Measurements from ENCODE around the gene GTF2IRD1. TPM values are rescaled to one million over a fixed set of nuclear protein-coding genes. Genes with fewer than 3 reads are reported as not detected.
A peak's percentile ranks its signal among the peaks of the same experiment; 100 is the strongest.
"Not testable (repeated sequence)": the region's sequence is repeated elsewhere in the genome, so short reads cannot be mapped to it uniquely, and the experiment has no call there.

The GTF2IRD1 gene
- total and polyA plus RNA-seq, 5 donors from 2014 or later = 0.16 to 2.4 TPM; not detected in 3

GRCh38 chr7:74625446-74625845, 171.7 kb downstream of the GTF2IRD1 start:
- no peaks in the 10 kb centered on the region for H3K9me3 Mint-ChIP-seq
- no peaks in the 10 kb centered on the region for H3K36me3 Mint-ChIP-seq
- peaks cover 5% of the 10 kb centered on the region for H3K27me3 Mint-ChIP-seq
- H3K9me3 ChIP-seq (ENCODE audit: control insufficient read depth in 2 of 2, low read length in 2 of 2) = no peaks in the 10 kb centered on the region
- H3K27me3 ChIP-seq (ENCODE audit: control insufficient read depth, insufficient read depth, low read length) = no peaks in the 10 kb centered on the region
- H3K27ac ChIP-seq (ENCODE audit: insufficient read depth, low read length, poor library complexity, severe bottlenecking) = no peak overlapping the region
- no peak overlapping the region for H3K4me3 Mint-ChIP-seq
- ATAC-seq (ENCODE audit: low read depth in 2 of 2) (no peak), DNase-seq (peak in 1 of 3 donors; percentile 25)
- no peaks in the 10 kb centered on the region for H3K36me3 ChIP-seq (ENCODE audit: control insufficient read depth, insufficient read depth, low read length)
- no peak overlapping the region for H3K4me3 ChIP-seq (ENCODE audit: low read depth, low read length)
- H3K4me1 ChIP-seq (ENCODE audit: control insufficient read depth, insufficient read depth, low read length, poor library complexity, severe bottlenecking) = no peaks in the 10 kb centered on the region
- H3K4me1 Mint-ChIP-seq = no peaks in the 10 kb centered on the region
- no peak overlapping the region for H3K27ac Mint-ChIP-seq

- ATAC-seq (ENCODE audit: low read depth in 2 of 2) = no peak
- Mint-ChIP-seq H3K4me1 (no peaks in the 10 kb centered on the region), H3K36me3 (no peaks in the 10 kb centered on the region), H3K27me3 (peaks cover 5% of the 10 kb centered on the region), H3K4me3 (no peak overlapping the region), H3K27ac (no peak overlapping the region), H3K9me3 (no peaks in the 10 kb centered on the region)
- H3K9me3 ChIP-seq (ENCODE audit: control insufficient read depth in 2 of 2, low read length in 2 of 2) = no peaks in the 10 kb centered on the region
- no peaks in the 10 kb centered on the region for H3K4me1 ChIP-seq (ENCODE audit: control insufficient read depth, insufficient read depth, low read length, poor library complexity, severe bottlenecking)
- no peak overlapping the region for H3K4me3 ChIP-seq (ENCODE audit: low read depth, low read length)
- no peak overlapping the region for H3K27ac ChIP-seq (ENCODE audit: insufficient read depth, low read length, poor library complexity, severe bottlenecking)
- peak in 1 of 3 donors; percentile 21 for DNase-seq
- no peaks in the 10 kb centered on the region for H3K36me3 ChIP-seq (ENCODE audit: control insufficient read depth, insufficient read depth, low read length)
- no peaks in the 10 kb centered on the region for H3K27me3 ChIP-seq (ENCODE audit: control insufficient read depth, insufficient read depth, low read length)
Observed at GRCh38 chr7:74627661-74628411, 174.1 kb downstream of the GTF2IRD1 start.

GRCh38 chr7:74632505-74632904, 178.8 kb downstream of the GTF2IRD1 start:
- Histone ChIP-seq H3K27ac (ENCODE audit: insufficient read depth, low read length, poor library complexity, severe bottlenecking) (no peak overlapping the region), H3K9me3 (ENCODE audit: control insufficient read depth in 2 of 2, low read length in 2 of 2) (no peaks in the 10 kb centered on the region), H3K4me1 (ENCODE audit: control insufficient read depth, insufficient read depth, low read length, poor library complexity, severe bottlenecking) (no peaks in the 10 kb centered on the region), H3K4me3 (ENCODE audit: low read depth, low read length) (no peak overlapping the region), H3K27me3 (ENCODE audit: control insufficient read depth, insufficient read depth, low read length) (no peaks in the 10 kb centered on the region), H3K36me3 (ENCODE audit: control insufficient read depth, insufficient read depth, low read length) (no peaks in the 10 kb centered on the region)
- Mint-ChIP-seq H3K27ac (peak overlapping the region in 1 of 3 donors; percentile 16), H3K9me3 (no peaks in the 10 kb centered on the region), H3K27me3 (no peaks in the 10 kb centered on the region), H3K4me1 (no peaks in the 10 kb centered on the region), H3K36me3 (no peaks in the 10 kb centered on the region), H3K4me3 (no peak overlapping the region)
- DNase-seq = no peak
- ATAC-seq (ENCODE audit: low read depth in 2 of 2) = no peak

GRCh38 chr7:74633451-74633921, 179.8 kb downstream of the GTF2IRD1 start:
- Histone ChIP-seq H3K4me3 (ENCODE audit: low read depth, low read length) (no peak overlapping the region), H3K27ac (ENCODE audit: insufficient read depth, low read length, poor library complexity, severe bottlenecking) (no peak overlapping the region), H3K9me3 (ENCODE audit: control insufficient read depth in 2 of 2, low read length in 2 of 2) (no peaks in the 10 kb centered on the region), H3K4me1 (ENCODE audit: control insufficient read depth, insufficient read depth, low read length, poor library complexity, severe bottlenecking) (no peaks in the 10 kb centered on the region), H3K36me3 (ENCODE audit: control insufficient read depth, insufficient read depth, low read length) (no peaks in the 10 kb centered on the region), H3K27me3 (ENCODE audit: control insufficient read depth, insufficient read depth, low read length) (no peaks in the 10 kb centered on the region)
- Mint-ChIP-seq H3K27me3 (no peaks in the 10 kb centered on the region), H3K4me3 (no peak overlapping the region), H3K36me3 (no peaks in the 10 kb centered on the region), H3K27ac (no peak overlapping the region), H3K9me3 (no peaks in the 10 kb centered on the region), H3K4me1 (no peaks in the 10 kb centered on the region)
- ATAC-seq (ENCODE audit: low read depth in 2 of 2) (no peak), DNase-seq (no peak)

GRCh38 chr7:74637745-74638144, 184.0 kb downstream of the GTF2IRD1 start:
- ATAC-seq (ENCODE audit: low read depth in 2 of 2) = no peak
- no peak for DNase-seq
- no peaks in the 10 kb centered on the region for H3K9me3 ChIP-seq (ENCODE audit: control insufficient read depth in 2 of 2, low read length in 2 of 2)
- no peak overlapping the region for H3K27ac ChIP-seq (ENCODE audit: insufficient read depth, low read length, poor library complexity, severe bottlenecking)
- H3K36me3 Mint-ChIP-seq = no peaks in the 10 kb centered on the region
- H3K36me3 ChIP-seq (ENCODE audit: control insufficient read depth, insufficient read depth, low read length) = no peaks in the 10 kb centered on the region
- no peak overlapping the region for H3K27ac Mint-ChIP-seq
- no peaks in the 10 kb centered on the region for H3K27me3 Mint-ChIP-seq
- H3K9me3 Mint-ChIP-seq = no peaks in the 10 kb centered on the region
- H3K4me3 Mint-ChIP-seq = no peak overlapping the region
- no peaks in the 10 kb centered on the region for H3K4me1 ChIP-seq (ENCODE audit: control insufficient read depth, insufficient read depth, low read length, poor library complexity, severe bottlenecking)
- H3K27me3 ChIP-seq (ENCODE audit: control insufficient read depth, insufficient read depth, low read length) = no peaks in the 10 kb centered on the region
- H3K4me1 Mint-ChIP-seq = no peaks in the 10 kb centered on the region
- H3K4me3 ChIP-seq (ENCODE audit: low read depth, low read length) = no peak overlapping the region

- not testable (repeated sequence) for H3K9me3 ChIP-seq (ENCODE audit: control insufficient read depth in 2 of 2, low read length in 2 of 2); H3K27me3 Mint-ChIP-seq
- peak; percentile 88 to 92 for ATAC-seq (ENCODE audit: low read depth in 2 of 2)
Observed at GRCh38 chr7:74650055-74650454, 196.3 kb downstream of the GTF2IRD1 start.

GRCh38 chr7:74650493-74651132, 196.9 kb downstream of the GTF2IRD1 start:
- H3K4me1 ChIP-seq (ENCODE audit: control insufficient read depth, insufficient read depth, low read length, poor library complexity, severe bottlenecking) = peaks cover 17% of the 10 kb centered on the region
- H3K27ac ChIP-seq (ENCODE audit: insufficient read depth, low read length, poor library complexity, severe bottlenecking) = peak overlapping the region; percentile 63
- DNase-seq (peak in 1 of 3 donors; percentile 41), ATAC-seq (ENCODE audit: low read depth in 2 of 2) (peak; percentile 35 to 45)
- Mint-ChIP-seq H3K4me3 (peak overlapping the region; percentile 86 to 94 (median 90)), H3K4me1 (peaks cover 11 to 39% (median 18%) of the 10 kb centered on the region in 4 donors), H3K27ac (peak overlapping the region; percentile 90 to 95 (median 92))
- H3K36me3 Mint-ChIP-seq; H3K27me3 ChIP-seq (ENCODE audit: control insufficient read depth, insufficient read depth, low read length); H3K27me3 Mint-ChIP-seq; H3K36me3 ChIP-seq (ENCODE audit: control insufficient read depth, insufficient read depth, low read length); H3K9me3 ChIP-seq (ENCODE audit: control insufficient read depth in 2 of 2, low read length in 2 of 2); H3K9me3 Mint-ChIP-seq: not testable (repeated sequence)
- H3K4me3 ChIP-seq (ENCODE audit: low read depth, low read length) = peak overlapping the region; percentile 87

More at GRCh38 chr7:74650055-74650454, 196.3 kb downstream of the GTF2IRD1 start:
- peak overlapping the region; percentile 90 to 95 (median 92) for H3K27ac Mint-ChIP-seq
- H3K27me3 ChIP-seq (ENCODE audit: control insufficient read depth, insufficient read depth, low read length); H3K36me3 ChIP-seq (ENCODE audit: control insufficient read depth, insufficient read depth, low read length); H3K9me3 Mint-ChIP-seq; H3K36me3 Mint-ChIP-seq: not testable (repeated sequence)
- Histone ChIP-seq H3K4me3 (ENCODE audit: low read depth, low read length) (peak overlapping the region; percentile 87), H3K4me1 (ENCODE audit: control insufficient read depth, insufficient read depth, low read length, poor library complexity, severe bottlenecking) (peaks cover 12% of the 10 kb centered on the region), H3K27ac (ENCODE audit: insufficient read depth, low read length, poor library complexity, severe bottlenecking) (peak overlapping the region; percentile 63)
- DNase-seq = peak; percentile 40 to 87 (median 48)
- H3K4me1 Mint-ChIP-seq = peaks cover 11 to 33% (median 16%) of the 10 kb centered on the region in 4 donors
- H3K4me3 Mint-ChIP-seq = peak overlapping the region; percentile 86 to 94 (median 90)

Measured in CD4-positive, CD25-positive, alpha-beta regulatory T cell (primary cell).